Measurements from ENCODE around the gene IL1F10.

Gene IL1F10

DNA sequence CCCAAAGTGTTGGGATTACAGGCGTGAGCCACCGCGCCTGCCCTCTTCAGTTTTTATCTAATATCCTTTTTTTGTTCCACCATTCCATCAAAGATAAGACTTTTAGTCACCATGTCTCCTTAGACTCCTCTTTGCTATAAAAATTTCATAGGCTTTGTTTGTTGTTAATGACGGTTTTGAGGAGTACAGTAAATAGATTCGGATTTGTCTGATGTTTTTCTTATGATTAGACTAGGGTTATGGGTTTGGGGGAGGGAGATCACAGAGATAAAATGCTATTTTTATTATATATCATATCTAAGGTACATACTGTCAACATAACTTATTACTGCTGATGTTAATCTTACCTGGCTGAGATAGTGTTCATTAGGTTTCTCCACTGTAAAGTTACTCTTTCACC, 21.3 kb upstream of the IL1F10 start:
- no peak for DNase-seq (ENCODE audit: insufficient read length, low spot score)
- no peak for FAIRE-seq

DNA sequence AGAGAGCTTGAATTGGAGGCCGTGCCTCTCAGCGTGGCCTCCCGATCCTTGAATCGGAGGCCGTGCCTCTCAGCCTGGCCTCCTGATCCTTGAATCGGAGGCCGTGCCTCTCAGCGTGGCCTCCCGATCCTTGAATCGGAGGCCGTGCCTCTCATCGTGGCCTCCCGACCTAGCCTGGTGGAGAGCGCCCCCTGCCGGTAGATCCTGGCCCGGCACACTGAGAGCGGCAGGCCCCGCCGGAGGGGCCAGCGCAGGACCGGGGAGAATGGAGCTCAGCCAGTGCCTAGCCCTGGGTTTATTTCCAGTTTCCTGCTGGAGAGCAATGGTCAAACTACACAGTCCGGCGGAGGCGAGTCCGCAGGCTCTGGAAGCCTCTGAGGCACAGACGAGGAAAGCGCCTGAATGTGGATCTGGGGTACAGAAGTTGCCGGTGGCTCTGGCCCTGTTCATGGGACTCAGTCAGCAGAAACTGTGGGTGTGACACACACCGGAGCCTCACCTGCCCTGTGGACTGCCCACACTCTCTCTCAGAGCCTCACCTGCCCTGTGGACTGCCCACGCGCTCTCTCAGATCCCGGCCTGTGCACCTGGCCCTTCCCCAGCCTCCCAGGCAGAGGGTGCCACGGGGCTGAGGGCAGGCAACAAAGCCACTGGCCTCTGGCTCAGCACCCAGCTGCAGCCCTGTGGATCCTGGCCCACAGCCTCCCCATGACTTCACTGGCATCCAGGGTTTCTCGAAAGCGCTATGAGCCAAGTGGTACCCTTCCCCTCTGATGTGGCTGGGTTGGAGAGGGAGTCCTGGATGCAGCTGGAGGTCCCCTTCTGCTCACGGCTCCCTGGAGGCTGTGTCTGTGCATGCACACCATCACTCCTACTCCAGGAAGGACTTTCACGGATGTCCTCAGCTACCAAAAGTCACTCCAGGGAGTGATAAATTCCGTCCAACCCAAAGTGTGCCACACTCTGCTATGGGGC, 16.6 kb upstream of the IL1F10 start:
- TF ChIP-seq, protein P1, sequence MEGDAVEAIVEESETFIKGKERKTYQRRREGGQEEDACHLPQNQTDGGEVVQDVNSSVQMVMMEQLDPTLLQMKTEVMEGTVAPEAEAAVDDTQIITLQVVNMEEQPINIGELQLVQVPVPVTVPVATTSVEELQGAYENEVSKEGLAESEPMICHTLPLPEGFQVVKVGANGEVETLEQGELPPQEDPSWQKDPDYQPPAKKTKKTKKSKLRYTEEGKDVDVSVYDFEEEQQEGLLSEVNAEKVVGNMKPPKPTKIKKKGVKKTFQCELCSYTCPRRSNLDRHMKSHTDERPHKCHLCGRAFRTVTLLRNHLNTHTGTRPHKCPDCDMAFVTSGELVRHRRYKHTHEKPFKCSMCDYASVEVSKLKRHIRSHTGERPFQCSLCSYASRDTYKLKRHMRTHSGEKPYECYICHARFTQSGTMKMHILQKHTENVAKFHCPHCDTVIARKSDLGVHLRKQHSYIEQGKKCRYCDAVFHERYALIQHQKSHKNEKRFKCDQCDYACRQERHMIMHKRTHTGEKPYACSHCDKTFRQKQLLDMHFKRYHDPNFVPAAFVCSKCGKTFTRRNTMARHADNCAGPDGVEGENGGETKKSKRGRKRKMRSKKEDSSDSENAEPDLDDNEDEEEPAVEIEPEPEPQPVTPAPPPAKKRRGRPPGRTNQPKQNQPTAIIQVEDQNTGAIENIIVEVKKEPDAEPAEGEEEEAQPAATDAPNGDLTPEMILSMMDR (IDR thresholded peaks at IDR 0.05; ENCODE audit: insufficient read depth, missing control alignments) = no peak
- DNase-seq (ENCODE audit: insufficient read length, low spot score) = no peak
- FAIRE-seq = no peak

More for the DNA sequence above, 21.3 kb upstream of the IL1F10 start:
- TF ChIP-seq, protein P1 (IDR thresholded peaks at IDR 0.05; ENCODE audit: insufficient read depth, missing control alignments) = no peak

DNA sequence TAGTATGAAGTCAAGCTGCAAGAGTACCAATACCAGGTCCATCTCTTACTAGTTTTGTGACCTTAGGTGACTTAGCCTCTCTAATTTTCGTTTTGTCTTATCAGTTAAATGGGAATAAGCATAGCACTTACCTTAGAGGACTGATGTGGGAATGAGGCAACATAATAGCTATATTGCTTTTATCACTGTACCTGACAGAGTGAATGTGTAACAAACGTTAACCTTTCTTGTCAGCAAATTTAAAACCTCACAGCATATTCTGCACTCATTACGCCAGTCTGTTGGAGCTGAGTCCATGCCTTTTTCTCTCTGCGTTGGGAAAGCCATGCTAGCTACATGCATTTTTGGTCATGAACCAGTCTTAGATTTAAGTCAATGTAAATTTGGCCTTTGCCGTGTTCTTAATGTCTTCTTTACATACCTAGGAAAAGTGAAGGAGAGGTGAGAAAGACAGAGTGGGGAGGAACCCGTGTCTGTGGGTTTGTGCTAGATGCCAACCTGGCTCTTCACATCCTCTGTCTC, 15.3 kb upstream of the IL1F10 start, which contains the start of gene IL36B:
Gene IL36B (minus strand): TSS at position 472 of the 522 bp plus-strand sequence.
- DNase-seq (ENCODE audit: insufficient read length, low spot score) (no peak), FAIRE-seq (no peak)
- TF ChIP-seq, protein P1 (IDR thresholded peaks at IDR 0.05; ENCODE audit: insufficient read depth, missing control alignments) = no peak

DNA sequence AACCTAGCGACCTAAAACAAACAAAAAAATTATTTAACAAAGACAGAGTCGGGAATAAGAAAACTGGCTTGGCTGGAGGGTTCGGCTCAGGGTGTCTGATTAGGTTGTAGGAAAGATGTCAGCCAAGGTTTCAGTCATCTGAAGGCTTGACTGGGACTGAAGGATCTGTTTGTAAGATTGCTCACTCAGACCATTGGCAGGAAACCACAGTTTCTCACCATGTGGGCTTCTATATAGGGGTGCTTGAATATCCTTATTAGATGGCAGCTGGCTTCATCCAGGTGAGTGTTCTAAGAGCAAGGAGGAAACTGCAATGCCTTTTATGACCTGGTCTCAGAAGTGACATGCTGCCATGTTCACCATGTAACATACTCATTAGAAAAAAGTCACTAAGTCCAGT, 14.1 kb upstream of the IL1F10 start:
- TF ChIP-seq, protein P1 (IDR thresholded peaks at IDR 0.05; ENCODE audit: insufficient read depth, missing control alignments) = no peak
- no peak for DNase-seq (ENCODE audit: insufficient read length, low spot score)
- no peak for FAIRE-seq

DNA sequence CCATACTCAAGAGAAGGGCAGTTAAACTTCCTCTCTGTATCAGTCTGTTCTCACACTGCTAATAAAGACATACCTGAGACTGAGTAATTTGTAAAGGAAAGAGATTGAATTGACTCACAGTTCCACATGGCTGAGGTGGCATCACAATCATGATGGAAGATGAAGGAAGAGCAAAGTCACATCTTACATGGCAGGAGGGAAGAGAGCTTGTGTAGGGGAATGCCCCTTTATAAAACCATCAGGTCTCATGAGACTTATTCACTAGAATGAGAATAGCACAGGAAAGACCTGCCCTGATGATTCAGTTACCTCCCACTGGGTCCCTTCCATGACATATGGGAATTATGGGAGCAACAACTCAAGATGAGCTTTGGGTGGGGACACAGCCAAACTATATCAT, 13.7 kb upstream of the IL1F10 start:
- no peak for FAIRE-seq
- DNase-seq (ENCODE audit: insufficient read length, low spot score) = no peak
- TF ChIP-seq, protein P1 (IDR thresholded peaks at IDR 0.05; ENCODE audit: insufficient read depth, missing control alignments) = no peak

DNA sequence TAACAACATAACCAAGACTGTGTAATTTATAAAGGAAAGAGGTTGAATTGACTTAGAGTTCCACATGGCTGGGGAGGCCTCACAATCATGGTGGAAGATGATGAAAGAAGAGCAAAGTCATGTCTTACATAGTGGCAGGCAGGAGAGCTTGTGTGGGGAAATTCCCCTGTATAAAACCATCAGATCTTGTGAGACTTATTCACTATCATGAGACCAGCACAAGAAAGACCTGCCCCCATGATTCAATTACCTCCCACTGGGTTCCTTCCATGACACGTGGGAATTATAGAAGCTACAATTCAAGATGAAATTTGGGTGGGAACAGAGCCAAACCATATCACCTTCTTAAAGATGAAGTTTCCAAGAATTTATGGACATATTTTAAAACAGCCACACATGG, 11.2 kb upstream of the IL1F10 start:
- DNase-seq (ENCODE audit: insufficient read length, low spot score) = no peak
- no peak for FAIRE-seq
- TF ChIP-seq, protein P1 (IDR thresholded peaks at IDR 0.05; ENCODE audit: insufficient read depth, missing control alignments) = no peak

DNA sequence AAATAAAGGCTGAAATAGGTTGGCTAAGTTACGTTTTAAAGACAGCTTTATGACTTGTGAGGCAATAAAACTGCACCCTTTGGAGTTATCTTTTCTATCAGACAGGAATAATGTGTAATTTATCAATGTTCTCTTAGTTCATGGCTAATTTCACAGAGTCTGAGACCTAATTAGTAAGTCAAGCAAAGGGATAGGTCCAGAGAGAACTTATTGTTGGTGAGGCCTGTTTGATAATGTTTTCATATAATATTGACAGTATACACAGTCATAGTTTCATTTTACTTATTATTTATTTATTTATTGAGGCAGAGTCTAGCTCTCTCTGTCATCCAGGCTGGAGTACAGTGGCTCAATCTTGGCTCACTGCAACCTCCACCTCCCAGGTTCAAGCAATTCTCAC, 10.7 kb upstream of the IL1F10 start:
- TF ChIP-seq, protein P1 (IDR thresholded peaks at IDR 0.05; ENCODE audit: insufficient read depth, missing control alignments) = no peak
- DNase-seq (ENCODE audit: insufficient read length, low spot score) (no peak), FAIRE-seq (no peak)

All from D721Med (cell line).